Measurements from ENCODE around the gene TEK.

Gene TEK

GRCh38 chr9:27094640-27095298, 14.3 kb upstream of the TEK start:
- peak; percentile 41 for DNase-seq (ENCODE audit: insufficient read length, low spot score)
- peak; percentile 95 for FAIRE-seq
- no peak for TF ChIP-seq POLR2A (IDR thresholded peaks at IDR 0.05; ENCODE audit: low read depth, low read length)

GRCh38 chr9:27107241-27107640, 1.8 kb upstream of the TEK start:
- no peak for FAIRE-seq
- TF ChIP-seq POLR2A (IDR thresholded peaks at IDR 0.05; ENCODE audit: low read depth, low read length) = no peak
- no peak for DNase-seq (ENCODE audit: insufficient read length, low spot score)

GRCh38 chr9:27109621-27110020, 596 bp downstream of the TEK start:
- FAIRE-seq (no peak), DNase-seq (ENCODE audit: insufficient read length, low spot score) (no peak)
- no peak for TF ChIP-seq POLR2A (IDR thresholded peaks at IDR 0.05; ENCODE audit: low read depth, low read length)

- DNase-seq (ENCODE audit: insufficient read length, low spot score) (no peak), FAIRE-seq (no peak)
- TF ChIP-seq POLR2A (IDR thresholded peaks at IDR 0.05; ENCODE audit: low read depth, low read length) = no peak
Measured at GRCh38 chr9:27110181-27110580, 1.2 kb downstream of the TEK start.

- DNase-seq (ENCODE audit: insufficient read length, low spot score) (no peak), FAIRE-seq (no peak)
- TF ChIP-seq POLR2A (IDR thresholded peaks at IDR 0.05; ENCODE audit: low read depth, low read length) = no peak
Measured at GRCh38 chr9:27112235-27112634, 3.2 kb downstream of the TEK start.

GRCh38 chr9:27117489-27118135, 8.6 kb downstream of the TEK start:
- DNase-seq (ENCODE audit: insufficient read length, low spot score) = peak; percentile 35
- 0 out of 2 replicates have a peak, but pooled peaks have one; percentile 15 for TF ChIP-seq POLR2A (IDR thresholded peaks at IDR 0.05; ENCODE audit: low read depth, low read length)
- FAIRE-seq = peak; percentile 86

- TF ChIP-seq POLR2A (IDR thresholded peaks at IDR 0.05; ENCODE audit: low read depth, low read length) = no peak
- FAIRE-seq (no peak), DNase-seq (ENCODE audit: insufficient read length, low spot score) (no peak)
Measured at GRCh38 chr9:27118916-27119315, 9.9 kb downstream of the TEK start.

GRCh38 chr9:27124151-27124550, 15.1 kb downstream of the TEK start:
- no peak for TF ChIP-seq POLR2A (IDR thresholded peaks at IDR 0.05; ENCODE audit: low read depth, low read length)
- FAIRE-seq (no peak), DNase-seq (ENCODE audit: insufficient read length, low spot score) (no peak)

- peak; percentile 59 for DNase-seq (ENCODE audit: insufficient read length, low spot score)
- no peak for TF ChIP-seq POLR2A (IDR thresholded peaks at IDR 0.05; ENCODE audit: low read depth, low read length)
- FAIRE-seq = peak; percentile 98
Measured at GRCh38 chr9:27125030-27125429, 16.0 kb downstream of the TEK start.

GRCh38 chr9:27125936-27126335, 16.9 kb downstream of the TEK start:
- peak; percentile 86 for FAIRE-seq
- TF ChIP-seq POLR2A (IDR thresholded peaks at IDR 0.05; ENCODE audit: low read depth, low read length) = no peak
- DNase-seq (ENCODE audit: insufficient read length, low spot score) = no peak

- TF ChIP-seq POLR2A (IDR thresholded peaks at IDR 0.05; ENCODE audit: low read depth, low read length) = no peak
- DNase-seq (ENCODE audit: insufficient read length, low spot score) (no peak), FAIRE-seq (no peak)
Measured at GRCh38 chr9:27126670-27127069, 17.6 kb downstream of the TEK start.

- FAIRE-seq = no peak
- no peak for DNase-seq (ENCODE audit: insufficient read length, low spot score)
Measured at GRCh38 chr9:27129221-27129620, 20.2 kb downstream of the TEK start.

GRCh38 chr9:27131731-27132130, 22.7 kb downstream of the TEK start:
- FAIRE-seq (no peak), DNase-seq (ENCODE audit: insufficient read length, low spot score) (no peak)
- no peak for TF ChIP-seq POLR2A (IDR thresholded peaks at IDR 0.05; ENCODE audit: low read depth, low read length)

More at GRCh38 chr9:27129221-27129620, 20.2 kb downstream of the TEK start:
- TF ChIP-seq POLR2A (IDR thresholded peaks at IDR 0.05; ENCODE audit: low read depth, low read length) = no peak

GRCh38 chr9:27133817-27134216, 24.8 kb downstream of the TEK start:
- DNase-seq (ENCODE audit: insufficient read length, low spot score) (no peak), FAIRE-seq (no peak)
- TF ChIP-seq POLR2A (IDR thresholded peaks at IDR 0.05; ENCODE audit: low read depth, low read length) = no peak

GRCh38 chr9:27142299-27142930, 33.4 kb downstream of the TEK start:
- DNase-seq (ENCODE audit: insufficient read length, low spot score) (no peak), FAIRE-seq (no peak)
- no peak for TF ChIP-seq POLR2A (IDR thresholded peaks at IDR 0.05; ENCODE audit: low read depth, low read length)
